GM18499 (cell line): ENCODE data around the gene GNB1L.
A peak's percentile ranks its signal among the peaks of the same experiment; 100 is the strongest.
"Not testable (repeated sequence)": the region's sequence is repeated elsewhere in the genome, so short reads cannot be mapped to it uniquely, and the experiment has no call there.

Source experiments
- ATAC-seq: cut with Tn5 transposase; IDR thresholded peaks from one replicate; pipeline ENCODE4 v1.9.1; 2021; ENCODE audit warnings: moderate number of reproducible peaks; ENCODE audit not compliant: insufficient read depth, unreplicated experiment

The GNB1L gene

GRCh38 chr22:19786959-19787848 is 67.5 kb downstream of the GNB1L start:
- no peak for ATAC-seq

GRCh38 chr22:19786264-19786585 is 68.4 kb downstream of the GNB1L start:
- ATAC-seq, result no peak

GRCh38 chr22:19785461-19786263 is 69.0 kb downstream of the GNB1L start:
- no peak for ATAC-seq

GRCh38 chr22:19784384-19785175 is 70.1 kb downstream of the GNB1L start:
- no peak for ATAC-seq

GRCh38 chr22:19783586-19784383 is 70.9 kb downstream of the GNB1L start:
- ATAC-seq, result no peak

- ATAC-seq, result no peak
These were observed 72.1 kb downstream of the GNB1L start for GRCh38 chr22:19782533-19782932.

GRCh38 chr22:19779685-19780268 is 74.9 kb downstream of the GNB1L start:
- no peak for ATAC-seq

- ATAC-seq, result no peak
These were observed 75.7 kb downstream of the GNB1L start for GRCh38 chr22:19779011-19779421.

GRCh38 chr22:19777192-19777591 is 77.5 kb downstream of the GNB1L start:
- ATAC-seq, result not testable (repeated sequence)

- ATAC-seq, result no peak
These were observed 78.1 kb downstream of the GNB1L start for GRCh38 chr22:19776433-19777031.

GRCh38 chr22:19775496-19776325 is 79.0 kb downstream of the GNB1L start:
- ATAC-seq, result no peak

GRCh38 chr22:19774628-19775027 is 80.0 kb downstream of the GNB1L start:
- no peak for ATAC-seq

GRCh38 chr22:19773470-19774040 is 81.1 kb downstream of the GNB1L start:
- ATAC-seq, result no peak

- peak; percentile 59 for ATAC-seq
These were observed 81.8 kb downstream of the GNB1L start for GRCh38 chr22:19772673-19773469.

GRCh38 chr22:19772422-19772672 is 82.3 kb downstream of the GNB1L start:
- ATAC-seq, result no peak

GRCh38 chr22:19770349-19771220 is 84.1 kb downstream of the GNB1L start:
- no peak for ATAC-seq

- ATAC-seq, result no peak
These were observed 85.3 kb downstream of the GNB1L start for GRCh38 chr22:19769393-19769715.
